Endometrial microvascular endothelial cells (primary cell): Measurements from ENCODE around the gene NOS3. TPM values are rescaled to one million over a fixed set of nuclear protein-coding genes. Genes with fewer than 3 reads are reported as not detected.

Experiments
- in situ Hi-C: cut with HindIII; loops from 2 replicates; pipeline ENCODE4 v1.10.0; 2017; ENCODE audit warnings: low sequenced_read_pairs, low pct_unique_long_range_greater_than_20kb; ENCODE audit errors: inconsistent ontology term
- total RNA-seq: library from RNA; depleted of rRNA; stranded (reverse); fragments of >200 nt; gene quantifications from one replicate; pipeline ENCODE4 v1.2.3, GENCODE V29; 2015; ENCODE audit errors: inconsistent ontology term

NOS3 gene
- total RNA-seq, 1 donor from 2014 or later = 37.4 TPM

DNA sequence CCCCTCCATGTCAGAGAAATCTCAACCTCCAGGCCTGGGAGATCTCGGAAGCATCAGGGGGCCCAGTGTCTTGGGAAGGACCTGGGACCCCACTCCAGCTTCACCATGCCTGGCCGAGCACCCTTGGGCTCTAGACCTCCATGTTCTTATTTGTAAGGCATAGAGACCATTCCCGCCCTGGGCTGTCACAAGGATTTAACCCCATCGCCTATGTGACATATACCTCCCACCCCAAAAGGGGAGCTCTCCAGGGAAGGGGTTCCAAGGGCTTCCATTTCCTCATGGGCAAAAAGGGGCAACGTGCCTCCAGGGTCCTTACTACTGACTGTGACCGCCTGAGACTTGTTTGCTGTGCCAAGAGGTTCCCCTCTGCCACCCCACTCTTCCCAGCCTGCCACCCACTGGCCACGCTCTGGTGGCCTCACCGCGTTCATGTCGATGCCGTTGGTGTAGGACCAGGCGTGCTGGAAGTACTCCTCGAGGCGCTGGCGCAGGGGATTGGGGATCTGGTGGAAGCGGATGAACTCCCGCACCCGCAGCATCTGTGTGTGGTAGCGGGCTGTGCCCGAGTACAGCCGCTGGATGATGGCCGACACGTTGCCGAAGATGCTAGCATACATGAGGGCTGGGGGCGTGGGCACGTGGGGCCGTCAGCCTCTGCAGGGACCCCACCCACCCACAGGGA, 40.2 kb upstream of the NOS3 start:
- in situ Hi-C loops = no loop called here

DNA sequence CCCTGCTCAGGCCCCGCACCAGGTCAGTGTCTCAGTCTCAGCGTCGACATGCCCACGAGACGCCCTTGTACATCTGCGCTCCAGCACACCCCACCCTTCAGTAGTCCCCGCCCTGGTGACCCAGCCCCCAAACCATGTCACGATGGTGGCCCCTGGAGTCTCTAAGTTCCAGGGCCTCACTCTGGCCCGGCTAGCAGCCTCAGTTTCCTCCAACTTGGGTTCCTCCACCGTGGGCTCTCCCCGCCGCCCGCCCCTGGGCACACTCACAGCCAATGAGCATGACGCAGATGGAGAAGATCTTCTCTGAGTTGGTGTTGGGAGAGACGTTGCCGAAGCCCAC, 39.7 kb upstream of the NOS3 start:
- in situ Hi-C loops = no loop called here

DNA sequence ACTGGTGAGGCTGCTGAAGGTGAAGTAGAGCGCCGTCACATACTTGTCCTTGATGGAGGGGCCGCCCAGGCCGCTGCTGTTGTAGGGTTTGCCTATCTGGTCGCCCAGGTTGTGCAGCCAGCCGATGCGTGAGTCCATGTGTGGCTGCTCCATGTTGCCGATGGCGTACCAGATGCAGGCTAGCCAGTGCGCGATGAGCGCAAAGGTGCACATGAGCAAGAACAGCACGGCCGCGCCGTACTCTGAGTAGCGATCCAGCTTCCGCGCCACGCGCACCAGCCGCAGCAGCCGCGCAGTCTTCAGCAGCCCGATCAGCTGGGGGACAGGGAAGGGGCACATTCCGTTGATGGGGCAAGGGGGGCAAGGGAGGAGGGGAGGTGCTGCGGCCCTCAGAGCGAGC, 39.3 kb upstream of the NOS3 start:
- in situ Hi-C loops = no loop called here

DNA sequence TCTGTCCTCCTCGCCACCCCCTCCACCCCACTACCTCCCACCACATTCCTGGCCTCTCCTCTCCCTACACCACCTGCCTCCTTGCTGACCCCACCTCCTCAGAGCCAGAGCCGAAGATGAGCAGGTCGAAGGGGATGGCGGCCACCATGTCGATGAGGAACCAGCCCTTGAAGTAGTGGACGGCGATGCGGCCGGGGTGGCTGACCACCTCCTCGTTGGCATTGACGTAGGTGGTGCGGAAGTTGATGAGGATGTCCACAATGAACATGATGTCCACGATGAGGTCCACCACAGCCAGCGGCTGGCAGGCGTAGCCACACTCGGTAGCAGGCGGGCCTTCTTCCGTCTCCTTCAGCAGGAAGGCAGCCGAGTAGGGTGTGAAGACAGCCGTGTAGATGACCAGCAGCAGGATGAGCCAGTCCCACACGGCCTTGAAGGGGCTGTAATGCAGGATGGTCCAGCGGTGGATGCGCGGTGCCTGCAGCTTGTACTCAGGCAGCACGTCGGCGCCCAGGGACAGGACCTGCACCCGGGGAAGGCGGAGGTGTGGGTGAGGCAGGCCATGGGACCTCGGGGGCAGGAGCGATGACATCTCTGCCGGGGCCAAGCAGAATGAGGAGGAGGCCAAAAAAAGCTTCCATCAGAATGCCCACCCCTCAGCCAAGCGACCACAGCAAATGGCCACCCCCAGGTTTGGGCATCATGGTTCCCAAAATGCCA, 38.3 kb upstream of the NOS3 start:
- in situ Hi-C loops = no loop called here

DNA sequence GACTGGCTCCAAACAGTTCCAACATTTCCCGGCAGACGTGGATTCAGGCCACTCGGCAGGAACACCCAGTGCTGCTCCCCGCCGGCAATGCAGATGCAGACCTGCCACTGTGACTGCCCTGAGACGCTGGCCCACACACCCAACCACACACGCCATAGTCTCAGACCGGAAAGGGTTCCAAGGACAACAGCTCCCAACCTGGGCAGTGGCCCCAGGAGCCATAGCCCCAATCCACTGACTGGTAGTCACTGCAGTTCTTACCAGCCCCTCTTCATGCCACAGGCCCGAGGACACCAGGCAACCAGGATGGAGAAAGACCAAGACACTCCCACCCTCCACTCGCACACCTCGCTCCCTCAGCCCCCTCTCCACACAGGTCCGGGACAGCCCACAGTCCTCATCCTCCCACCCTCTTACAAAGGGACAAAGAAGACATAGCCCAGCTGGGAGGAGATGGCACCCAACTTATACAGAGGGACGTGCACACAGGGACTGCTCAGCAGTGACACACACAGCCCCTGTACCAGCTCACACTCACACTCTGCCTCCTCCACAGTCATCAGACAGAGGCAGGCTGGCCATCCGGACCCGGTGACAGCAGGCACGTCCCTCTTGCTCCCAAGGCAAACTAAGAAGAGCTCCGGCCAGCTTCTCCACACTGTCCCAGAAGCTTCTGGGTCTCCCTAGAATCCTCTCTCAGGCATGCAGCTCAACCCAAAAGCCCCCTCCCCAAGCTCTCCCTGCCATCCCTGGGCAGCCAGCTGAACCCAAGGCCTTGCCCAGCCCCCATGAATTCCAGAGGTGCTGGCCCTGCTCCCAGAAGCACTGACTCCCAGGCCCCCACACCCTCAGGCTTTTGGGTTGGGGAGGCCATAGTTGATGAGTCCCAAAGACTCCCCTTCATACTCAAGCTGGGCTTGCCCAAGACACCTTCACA, 37.5 kb upstream of the NOS3 start:
- in situ Hi-C loops = no loop called here

DNA sequence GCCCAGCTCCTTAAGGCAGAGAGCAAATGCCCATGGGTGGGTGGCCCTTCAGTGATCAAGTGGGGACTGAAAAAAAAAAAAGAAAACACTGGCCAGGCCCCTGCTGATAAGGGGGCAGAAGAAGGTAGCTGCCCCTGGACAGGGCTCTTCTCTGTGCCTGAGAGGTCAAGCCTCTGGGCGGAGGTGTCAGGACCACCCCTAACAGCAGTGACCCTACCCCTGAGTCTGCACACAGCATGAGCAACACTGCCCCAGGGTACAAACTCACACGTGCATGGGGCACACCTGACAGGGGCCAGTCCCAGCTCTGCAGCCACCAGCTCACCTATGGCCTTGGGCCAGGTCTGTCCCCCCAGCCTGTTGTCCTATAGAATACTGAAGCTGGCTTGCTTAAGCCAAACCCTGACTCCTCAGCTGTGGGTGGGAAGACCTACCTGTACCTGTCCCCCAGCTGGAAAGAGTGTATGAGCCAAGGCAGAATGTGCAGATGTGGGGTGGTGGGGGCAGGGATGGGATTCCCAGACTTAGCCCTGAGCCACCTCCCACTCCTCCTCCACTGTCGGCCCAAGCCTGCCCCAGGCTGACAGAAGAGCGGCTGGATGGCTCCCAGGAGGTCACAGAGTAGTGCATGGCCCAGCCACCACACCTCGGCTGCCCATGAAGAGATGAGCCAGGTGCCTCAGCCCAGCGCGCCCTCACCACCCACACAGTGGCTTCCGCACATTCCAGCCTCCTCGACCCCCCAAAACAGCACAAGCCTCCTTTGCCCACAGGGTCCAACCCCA, 36.4 kb upstream of the NOS3 start:
- in situ Hi-C loops = no loop called here

DNA sequence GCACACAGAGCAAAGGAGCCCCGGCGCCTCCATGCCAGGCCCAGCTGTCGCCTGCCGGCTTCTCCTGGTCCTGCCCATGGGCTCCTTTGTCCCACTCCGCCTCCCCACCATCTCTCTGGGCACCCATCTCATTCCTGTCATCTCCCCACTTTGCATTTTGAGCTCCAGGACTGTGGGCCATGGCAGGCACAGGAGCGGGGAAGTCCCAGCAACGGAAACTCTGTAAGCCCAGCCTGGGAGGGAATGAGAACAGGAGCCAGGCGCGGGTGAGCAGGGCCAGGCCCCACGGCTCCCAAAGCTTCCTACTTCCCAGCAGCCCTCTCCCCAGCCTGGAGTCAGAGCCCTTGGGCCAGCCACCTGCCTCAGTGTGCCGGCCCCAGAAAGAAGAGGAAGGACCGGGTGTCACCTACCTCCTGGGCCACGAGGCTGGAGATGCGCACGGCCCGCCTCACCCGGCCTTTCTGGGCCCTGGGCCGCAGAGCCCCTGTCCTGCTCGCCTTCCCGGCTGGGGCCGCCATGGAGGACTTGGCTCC, 35.8 kb upstream of the NOS3 start:
- in situ Hi-C loops = no loop called here

DNA sequence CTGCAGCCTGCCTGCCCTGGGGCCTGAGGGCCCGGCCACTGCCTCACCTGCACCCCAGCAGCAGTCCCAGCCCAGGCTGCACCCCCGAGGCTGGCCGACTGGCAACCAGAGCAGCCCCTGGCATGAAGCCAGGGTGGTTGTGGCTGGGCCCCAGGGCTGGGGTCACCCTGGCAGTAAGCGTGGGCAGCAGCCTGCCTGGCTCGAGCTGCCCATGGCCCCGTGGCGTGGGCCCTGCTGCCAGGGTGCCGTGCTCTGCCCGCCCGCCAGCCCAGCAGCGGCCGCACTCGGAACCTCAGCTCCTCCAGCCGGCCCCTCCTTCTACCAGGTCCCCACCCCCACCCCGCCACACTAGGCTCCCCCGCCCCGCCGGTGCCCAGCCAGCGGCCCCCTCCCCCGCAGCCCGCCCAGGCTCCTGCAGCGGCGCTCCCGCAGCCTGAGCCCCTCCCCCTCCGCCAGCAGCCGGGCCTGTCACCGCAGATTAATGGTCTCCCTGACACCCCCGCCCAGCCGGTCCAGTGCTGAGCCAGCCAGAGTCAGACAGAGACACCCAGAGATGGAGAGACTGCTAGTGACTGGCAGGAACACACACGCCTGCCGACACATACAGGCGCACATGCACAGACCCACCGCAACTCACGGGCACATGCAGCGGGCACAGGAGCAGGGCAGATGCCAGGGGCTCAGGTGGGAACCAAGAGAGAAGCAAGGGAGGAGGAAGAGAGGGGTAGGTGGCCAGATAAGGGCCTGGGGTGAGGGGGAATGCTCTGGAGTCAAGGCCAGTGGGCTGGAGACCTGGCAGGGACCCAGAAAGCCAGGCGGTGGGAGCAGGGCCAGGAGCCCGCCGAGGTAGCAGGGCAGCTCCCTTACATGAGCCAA, 35.1 kb upstream of the NOS3 start:
- in situ Hi-C loops = no loop called here

DNA sequence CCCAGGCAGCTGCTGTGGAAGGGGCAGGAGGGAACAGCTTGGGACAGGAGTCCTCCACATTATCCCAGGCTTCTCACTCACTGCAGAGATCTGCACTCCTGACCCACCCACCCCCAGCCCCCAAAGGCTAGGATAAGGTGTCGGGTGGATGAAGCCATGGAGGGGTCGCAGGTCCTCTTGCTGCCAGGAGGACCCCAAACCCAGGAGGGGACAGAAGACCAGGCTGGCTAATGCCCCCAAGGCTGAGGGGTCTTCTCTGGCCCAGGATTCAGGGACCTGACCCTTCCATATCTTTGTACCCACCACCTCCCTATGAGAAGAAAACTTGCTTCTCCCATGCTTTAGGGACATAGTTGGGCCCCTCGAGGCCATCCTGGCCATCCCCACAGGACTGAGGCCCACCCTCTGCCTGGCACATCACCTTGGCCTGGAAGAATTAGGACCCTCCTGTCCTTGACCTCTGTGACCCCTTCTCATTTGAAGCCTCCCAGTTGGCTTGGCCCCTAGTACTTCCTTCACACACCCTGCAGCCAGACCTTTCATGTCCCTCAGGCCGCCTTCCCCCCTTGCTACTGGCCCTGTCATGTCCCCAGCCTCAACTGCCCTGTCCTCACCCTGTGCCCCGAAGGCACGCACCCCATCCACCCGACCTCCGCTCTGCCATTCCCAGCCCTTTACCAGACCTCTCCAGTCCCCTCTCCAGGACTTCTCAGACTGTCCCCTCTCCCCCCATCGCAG, 34.3 kb upstream of the NOS3 start:
- in situ Hi-C loops = no loop called here

DNA sequence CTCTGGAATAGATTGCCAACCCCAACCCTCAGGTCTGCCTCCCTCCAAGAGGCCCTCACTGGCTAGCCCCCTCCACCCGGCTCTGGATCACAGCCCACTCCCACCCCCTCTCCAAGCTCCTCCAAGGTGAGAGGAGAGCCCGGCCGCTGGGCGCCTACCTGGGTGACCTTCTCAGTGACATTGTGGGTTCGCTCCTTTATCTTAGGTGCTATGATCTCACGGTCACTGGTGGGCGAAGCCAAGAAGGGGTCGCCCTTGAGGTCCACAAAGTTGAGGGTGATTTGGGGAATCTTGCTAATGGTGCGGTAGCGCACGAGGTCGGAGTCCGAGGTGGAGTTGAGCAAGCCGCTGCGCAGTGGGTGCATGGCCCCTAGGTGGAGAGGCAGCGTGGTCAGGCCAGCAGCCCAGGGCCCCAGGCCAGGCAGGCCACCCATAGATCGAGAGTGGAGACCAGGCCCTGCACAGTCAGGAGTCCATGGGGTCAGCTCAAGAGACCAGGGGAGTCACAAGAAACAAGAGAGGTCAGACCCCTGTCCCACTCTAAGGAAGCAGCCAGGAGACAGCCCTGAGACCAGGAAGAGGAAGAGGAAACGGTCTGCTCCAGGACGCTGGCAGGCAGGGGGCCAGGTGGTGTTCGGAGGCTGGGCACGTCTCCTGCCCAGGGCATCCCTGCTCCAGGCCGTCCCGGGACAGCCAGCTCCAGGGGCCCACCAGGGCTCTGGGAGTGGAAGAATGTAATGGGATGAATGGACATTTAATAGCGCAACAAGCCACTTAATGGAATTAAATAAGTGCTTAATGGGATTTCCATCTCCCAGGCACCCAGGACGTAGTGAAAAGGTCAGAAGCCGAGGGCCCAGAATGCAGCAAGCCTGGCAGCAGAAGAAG, 33.4 kb upstream of the NOS3 start:
- in situ Hi-C loops = no loop called here

DNA sequence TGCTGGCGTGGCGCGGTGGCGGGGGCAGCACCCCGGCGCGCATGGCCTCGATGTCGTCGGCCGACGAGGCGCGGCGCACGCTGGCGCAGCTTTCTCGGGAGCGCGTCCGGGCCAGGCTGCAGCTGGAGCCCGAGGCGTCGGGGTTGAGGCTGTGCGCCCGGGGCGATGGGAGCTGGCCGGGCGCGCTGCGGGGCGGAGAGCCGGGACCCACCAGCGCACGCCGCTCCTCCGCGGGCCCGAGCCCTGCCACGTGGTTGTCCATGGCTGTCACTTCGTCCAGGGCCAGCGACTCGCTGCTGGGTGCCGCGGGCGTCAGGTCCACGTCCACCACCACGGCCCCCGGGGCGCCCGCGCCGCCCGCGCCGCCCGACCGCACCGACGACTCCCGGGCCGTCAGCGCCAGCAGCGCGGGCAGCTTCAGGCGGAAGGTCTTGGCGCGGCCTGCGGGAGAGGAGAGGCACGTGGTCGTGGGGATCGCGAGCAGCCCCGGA, 32.7 kb upstream of the NOS3 start:
- in situ Hi-C loops = no loop called here

DNA sequence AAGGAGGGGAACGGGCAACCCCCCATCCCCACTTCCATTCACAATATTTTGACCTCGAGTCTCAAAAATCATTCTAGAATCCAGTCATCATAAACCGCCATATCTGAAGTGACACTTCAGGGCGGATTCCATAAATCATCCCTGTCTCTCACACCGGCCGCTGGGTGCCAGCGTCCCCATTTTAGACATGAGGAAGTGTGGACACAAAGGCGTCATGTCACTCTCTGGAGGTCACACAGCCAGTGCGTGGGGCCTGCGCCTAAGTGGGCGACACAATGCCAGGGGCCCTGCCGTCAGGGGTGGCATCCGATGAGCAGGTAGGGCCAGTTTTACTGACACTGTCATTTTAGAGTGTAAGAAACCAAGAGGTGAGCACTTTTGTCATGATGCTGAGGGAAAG, 32.2 kb upstream of the NOS3 start:
- in situ Hi-C loops = no loop called here

DNA sequence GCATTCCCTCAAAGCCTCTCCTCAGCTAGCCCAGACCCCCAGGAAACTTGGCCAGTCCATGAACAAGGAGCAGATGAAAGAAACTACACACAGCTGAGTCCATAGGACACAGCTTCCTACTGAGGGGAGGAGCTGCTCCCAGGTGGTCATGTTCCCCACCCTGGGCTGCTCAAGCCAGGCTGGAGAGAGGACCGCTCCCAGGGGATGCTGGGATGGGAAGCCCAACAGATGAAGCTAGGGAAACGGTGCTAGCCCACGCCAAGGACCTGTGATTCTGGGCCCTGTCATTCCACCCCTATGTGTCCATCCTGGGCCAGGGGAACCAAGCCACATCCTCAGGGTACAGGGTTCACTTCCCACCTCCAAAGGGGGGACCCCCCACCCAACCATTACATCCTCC, 31.7 kb upstream of the NOS3 start:
- in situ Hi-C loops = no loop called here

DNA sequence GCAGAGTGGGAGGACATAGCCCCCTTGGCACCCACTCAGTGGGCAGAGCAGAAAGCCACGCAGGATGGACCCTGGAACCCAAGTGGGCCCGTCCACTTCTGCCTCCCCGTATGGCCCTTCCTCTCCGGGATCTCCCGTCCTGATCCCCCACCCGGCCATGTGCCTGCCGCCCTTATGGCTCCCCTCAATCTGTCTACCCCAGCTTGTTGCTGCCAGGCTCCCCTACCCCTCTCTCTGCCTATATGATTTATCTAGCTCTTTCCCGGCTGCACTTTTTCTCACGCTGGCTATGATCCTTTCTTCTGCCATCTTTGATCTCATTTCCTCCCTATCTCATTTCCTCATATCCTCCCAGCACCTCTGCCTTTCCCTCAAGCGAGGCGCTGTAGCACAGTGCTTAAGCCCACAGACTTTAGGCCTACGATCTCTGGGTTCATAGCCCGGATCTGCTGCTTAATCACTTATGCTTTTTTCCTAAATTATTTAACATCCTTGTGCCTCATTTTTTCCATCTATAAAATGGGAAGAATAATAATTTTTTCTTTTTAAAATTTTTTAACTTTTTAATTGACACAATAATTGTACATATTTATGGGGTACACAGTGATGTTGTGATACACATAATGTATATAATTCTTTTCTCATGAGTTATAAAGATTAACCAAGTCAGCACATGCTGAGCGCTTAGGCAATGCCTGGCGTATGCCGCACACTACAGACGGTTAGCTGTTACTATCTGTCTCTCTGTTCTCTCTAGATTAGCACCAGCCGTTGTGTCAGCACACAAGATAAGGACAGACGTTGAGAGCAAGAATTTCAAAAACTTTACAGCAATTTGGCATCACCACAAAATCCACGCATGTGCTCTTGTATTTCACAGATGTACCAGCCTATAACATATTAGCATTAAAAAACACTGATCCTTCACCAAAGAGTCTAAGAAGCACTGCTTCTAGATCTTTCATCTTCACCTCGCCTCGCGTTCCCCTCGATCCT, 30.8 kb upstream of the NOS3 start:
- in situ Hi-C loops = no loop called here
